Gastroesophageal sphincter (tissue), 4 donors: ENCODE measurements around the gene LMF1. TPM values are rescaled to one million over a fixed set of nuclear protein-coding genes. Genes with fewer than 3 reads are reported as not detected.

Source experiments
- ATAC-seq: fragments of 150-250 bp; one replicate; pipeline ENCODE4 v1.9.1; 2016; ENCODE audit warnings: mild to moderate bottlenecking, moderate library complexity
- H3K27ac ChIP-seq, 4 donors: fragments of 200-600 bp; sonication (generic) in 3 of 4; 1 replicate in 3 of 4; 2 replicates in 1 of 4; pipeline ENCODE4 v1.5.1; 2016 to 2019
- H3K27me3 ChIP-seq: fragments of 200-600 bp; sonication (generic); one replicate; pipeline ENCODE4 v1.5.1; 2019
- H3K36me3 ChIP-seq, 2 donors: fragments of 200-600 bp; sonication (generic); one replicate each; pipeline ENCODE4 v1.5.1; 2019; ENCODE audit warnings: control low read depth in 1 of 2
- H3K4me1 ChIP-seq, 3 donors: fragments of 200-600 bp; sonication (generic); 1 replicate in 2 of 3; 2 replicates in 1 of 3; pipeline ENCODE4 v1.5.1; 2016 to 2019; ENCODE audit warnings: control low read depth in 2 of 3
- H3K4me3 ChIP-seq, 2 donors: fragments of 200-600 bp; sonication (generic); one replicate each; pipeline ENCODE4 v1.5.1; 2019; ENCODE audit warnings: mild to moderate bottlenecking in 1 of 2, moderate library complexity in 1 of 2
- H3K9me3 ChIP-seq, 3 donors: fragments of 200-600 bp; sonication (generic); one replicate each; pipeline ENCODE4 v1.5.1; 2017 to 2019; ENCODE audit warnings: control low read depth in 2 of 3
- EP300 ChIP-seq: sonication (generic); formaldehyde crosslinking; IDR thresholded peaks from one replicate; pipeline ENCODE4 v1.6.1; 2017; ENCODE audit warnings: antibody characterized with exemption, mild to moderate bottlenecking
- POLR2A ChIP-seq, 2 donors: fragments of 450-650 bp; IDR thresholded peaks; one replicate each; pipeline ENCODE4 v1.6.1; 2017; ENCODE audit warnings: antibody characterized with exemption in 2 of 2, mild to moderate bottlenecking in 2 of 2, moderate library complexity in 1 of 2
- POLR2AphosphoS5 ChIP-seq: sonication (generic); formaldehyde crosslinking; IDR thresholded peaks from one replicate; pipeline ENCODE4 v1.6.1; 2017; ENCODE audit warnings: antibody characterized with exemption
- WGBS, 2 donors: methylation state at CpG; one replicate each; pipeline ENCODE4 v1.1.5; 2018; ENCODE audit warnings: low coverage in 1 of 2; 5-methylcytosine and 5-hydroxymethylcytosine counted together
- total RNA-seq, 4 donors: library from RNA; depleted of rRNA; stranded (reverse); fragments of >200 nt; gene quantifications; one replicate each; pipeline ENCODE4 v1.1.0, GENCODE V29; 2016
- TF ChIP-seq, protein P1 (sequence below), 4 experiments: fragments of 200-600 bp in 2 of 4; fragments of 450-650 bp in 2 of 4; sonication (generic) in 1 of 4; IDR thresholded peaks; one replicate each; pipeline ENCODE4 v1.5.1; 2017 to 2019; ENCODE audit warnings: antibody characterized with exemption in 4 of 4, mild to moderate bottlenecking in 2 of 4, moderate library complexity in 2 of 4

Gene LMF1
- total RNA-seq, 4 donors from 2014 or later: 13.7 to 57.3 (median 20.9) TPM

DNA sequence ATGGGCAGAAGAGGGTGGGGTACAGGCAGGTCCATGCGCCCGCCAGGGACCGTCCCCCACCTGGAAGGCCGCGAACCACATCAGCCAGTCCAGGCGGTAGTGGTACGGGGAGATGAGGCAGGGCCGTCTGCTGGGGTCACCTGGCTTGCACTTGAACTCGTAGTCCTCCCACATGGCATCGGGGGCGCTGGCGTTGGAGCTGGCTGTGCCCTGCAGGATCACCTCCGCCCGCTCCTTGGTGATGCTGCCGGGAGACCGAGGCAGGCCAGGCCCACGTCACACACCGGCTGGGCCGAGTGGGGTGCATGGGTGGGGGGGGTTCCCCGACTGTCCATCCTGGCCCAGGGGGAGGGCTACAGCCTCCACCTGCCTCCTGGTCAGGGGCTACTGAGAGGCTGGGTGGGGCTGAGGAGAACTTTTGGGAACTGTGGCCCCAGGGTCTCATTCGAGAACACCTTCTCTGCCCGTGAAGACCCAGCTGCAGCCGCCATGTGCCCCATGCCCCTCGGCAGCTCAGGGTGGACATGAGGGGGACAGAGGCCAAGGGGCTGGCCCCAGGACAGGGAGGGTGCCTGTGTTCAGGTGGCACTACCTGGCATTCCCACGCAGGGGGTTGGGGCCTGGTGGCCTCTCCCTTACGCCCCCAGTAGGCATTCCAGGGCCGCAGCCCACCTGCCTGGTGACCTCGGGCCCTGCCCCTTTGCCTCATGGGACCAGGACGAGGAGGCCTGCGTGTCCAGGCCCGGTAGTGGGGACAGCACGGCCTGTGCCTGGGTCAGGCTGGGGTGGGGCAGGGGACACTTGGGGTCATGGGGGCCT, 100.8 kb downstream of the LMF1 start:
- H3K9me3 ChIP-seq: no peaks in the 10 kb centered on the region
- TF ChIP-seq POLR2AphosphoS5 (no peak), POLR2A (IDR thresholded peaks at IDR 0.05) (no peak), EP300 (no peak)
- TF ChIP-seq, protein P1, sequence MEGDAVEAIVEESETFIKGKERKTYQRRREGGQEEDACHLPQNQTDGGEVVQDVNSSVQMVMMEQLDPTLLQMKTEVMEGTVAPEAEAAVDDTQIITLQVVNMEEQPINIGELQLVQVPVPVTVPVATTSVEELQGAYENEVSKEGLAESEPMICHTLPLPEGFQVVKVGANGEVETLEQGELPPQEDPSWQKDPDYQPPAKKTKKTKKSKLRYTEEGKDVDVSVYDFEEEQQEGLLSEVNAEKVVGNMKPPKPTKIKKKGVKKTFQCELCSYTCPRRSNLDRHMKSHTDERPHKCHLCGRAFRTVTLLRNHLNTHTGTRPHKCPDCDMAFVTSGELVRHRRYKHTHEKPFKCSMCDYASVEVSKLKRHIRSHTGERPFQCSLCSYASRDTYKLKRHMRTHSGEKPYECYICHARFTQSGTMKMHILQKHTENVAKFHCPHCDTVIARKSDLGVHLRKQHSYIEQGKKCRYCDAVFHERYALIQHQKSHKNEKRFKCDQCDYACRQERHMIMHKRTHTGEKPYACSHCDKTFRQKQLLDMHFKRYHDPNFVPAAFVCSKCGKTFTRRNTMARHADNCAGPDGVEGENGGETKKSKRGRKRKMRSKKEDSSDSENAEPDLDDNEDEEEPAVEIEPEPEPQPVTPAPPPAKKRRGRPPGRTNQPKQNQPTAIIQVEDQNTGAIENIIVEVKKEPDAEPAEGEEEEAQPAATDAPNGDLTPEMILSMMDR (IDR thresholded peaks at IDR 0.05): no peak
- H3K4me1 ChIP-seq: no peaks in the 10 kb centered on the region
- H3K27me3 ChIP-seq: no peaks in the 10 kb centered on the region
- 80% methylated on average over 1 of the region's 32 CpGs; no CpG with 5 or more reads in 1 of the 2 donors for WGBS, 2 donors
- H3K36me3 ChIP-seq: peaks cover 0 to 89% of the 10 kb centered on the region in 2 donors
- H3K27ac ChIP-seq: no peak overlapping the region
- no peak for ATAC-seq
- H3K4me3 ChIP-seq: no peak overlapping the region

DNA sequence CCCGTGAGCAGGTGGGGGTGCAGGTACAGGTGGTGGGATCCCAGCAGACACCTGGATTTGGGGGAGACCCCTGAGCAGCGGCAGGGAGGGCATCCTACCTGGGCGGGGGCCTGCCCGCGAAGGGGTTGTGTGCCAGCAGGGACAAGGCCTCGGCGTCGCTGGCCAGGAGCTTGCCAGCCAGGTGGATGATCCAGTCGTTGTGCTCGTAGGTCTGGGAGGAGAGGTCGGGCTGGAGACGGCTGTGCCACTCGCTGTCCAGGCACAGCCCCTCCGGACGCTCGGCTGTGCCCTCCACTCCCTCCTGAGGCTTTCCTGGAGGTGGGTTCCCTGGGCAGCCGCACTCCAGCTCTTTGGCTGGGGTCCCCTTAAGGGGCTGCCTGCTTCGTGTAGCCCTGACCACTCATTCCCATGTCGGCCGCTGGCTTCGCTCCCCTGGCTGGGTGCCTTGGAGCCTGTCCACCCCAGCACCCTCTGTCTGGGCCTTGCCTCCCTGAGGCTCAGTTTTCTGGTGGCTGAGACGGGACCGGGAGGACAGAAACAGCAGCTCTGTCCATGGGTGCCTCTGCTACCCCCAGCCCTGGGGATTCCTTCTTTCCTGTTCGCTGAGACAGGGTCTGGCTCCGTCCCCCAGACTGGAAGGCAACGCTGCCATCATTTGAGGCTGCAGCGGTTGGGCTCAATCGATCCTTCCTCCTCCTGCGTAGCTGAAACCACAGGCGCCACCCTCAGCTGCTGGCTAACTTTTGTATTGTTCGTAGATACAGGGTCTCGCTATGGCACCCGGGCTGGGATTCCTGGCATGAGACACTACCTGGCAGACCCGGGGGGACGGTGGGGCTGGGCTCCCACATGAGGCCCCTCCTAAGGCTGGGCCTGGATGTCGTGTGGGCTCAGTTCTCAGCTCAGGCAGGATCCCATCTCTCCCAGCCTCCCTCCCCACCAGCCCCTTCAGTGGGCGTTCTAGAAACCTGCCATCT, 101.7 kb downstream of the LMF1 start:
- TF ChIP-seq EP300: no peak
- H3K27me3 ChIP-seq: no peaks in the 10 kb centered on the region
- 83% methylated on average over 11 of the region's 37 CpGs; no CpG with 5 or more reads in 1 of the 2 donors for WGBS, 2 donors
- peaks cover 0 to 80% of the 10 kb centered on the region in 2 donors for H3K36me3 ChIP-seq
- H3K4me3 ChIP-seq: no peak overlapping the region
- H3K9me3 ChIP-seq: no peaks in the 10 kb centered on the region
- no peak overlapping the region for H3K27ac ChIP-seq
- ATAC-seq: no peak
- H3K4me1 ChIP-seq: no peaks in the 10 kb centered on the region

- Histone ChIP-seq H3K4me3 (no peak overlapping the region), H3K36me3 (peaks cover 0 to 72% of the 10 kb centered on the region in 2 donors), H3K27ac (no peak overlapping the region), H3K4me1 (no peaks in the 10 kb centered on the region), H3K9me3 (no peaks in the 10 kb centered on the region), H3K27me3 (no peaks in the 10 kb centered on the region)
- TF ChIP-seq EP300 (no peak), POLR2A (IDR thresholded peaks at IDR 0.05) (no peak), POLR2AphosphoS5 (no peak)
- TF ChIP-seq, protein P1 (IDR thresholded peaks at IDR 0.05): no peak
- ATAC-seq: no peak
- no CpG with 5 or more reads among the region's 6 CpGs for WGBS, 2 donors
Measured at GRCh38 chr16:868386-868755, 102.4 kb downstream of the LMF1 start.

DNA sequence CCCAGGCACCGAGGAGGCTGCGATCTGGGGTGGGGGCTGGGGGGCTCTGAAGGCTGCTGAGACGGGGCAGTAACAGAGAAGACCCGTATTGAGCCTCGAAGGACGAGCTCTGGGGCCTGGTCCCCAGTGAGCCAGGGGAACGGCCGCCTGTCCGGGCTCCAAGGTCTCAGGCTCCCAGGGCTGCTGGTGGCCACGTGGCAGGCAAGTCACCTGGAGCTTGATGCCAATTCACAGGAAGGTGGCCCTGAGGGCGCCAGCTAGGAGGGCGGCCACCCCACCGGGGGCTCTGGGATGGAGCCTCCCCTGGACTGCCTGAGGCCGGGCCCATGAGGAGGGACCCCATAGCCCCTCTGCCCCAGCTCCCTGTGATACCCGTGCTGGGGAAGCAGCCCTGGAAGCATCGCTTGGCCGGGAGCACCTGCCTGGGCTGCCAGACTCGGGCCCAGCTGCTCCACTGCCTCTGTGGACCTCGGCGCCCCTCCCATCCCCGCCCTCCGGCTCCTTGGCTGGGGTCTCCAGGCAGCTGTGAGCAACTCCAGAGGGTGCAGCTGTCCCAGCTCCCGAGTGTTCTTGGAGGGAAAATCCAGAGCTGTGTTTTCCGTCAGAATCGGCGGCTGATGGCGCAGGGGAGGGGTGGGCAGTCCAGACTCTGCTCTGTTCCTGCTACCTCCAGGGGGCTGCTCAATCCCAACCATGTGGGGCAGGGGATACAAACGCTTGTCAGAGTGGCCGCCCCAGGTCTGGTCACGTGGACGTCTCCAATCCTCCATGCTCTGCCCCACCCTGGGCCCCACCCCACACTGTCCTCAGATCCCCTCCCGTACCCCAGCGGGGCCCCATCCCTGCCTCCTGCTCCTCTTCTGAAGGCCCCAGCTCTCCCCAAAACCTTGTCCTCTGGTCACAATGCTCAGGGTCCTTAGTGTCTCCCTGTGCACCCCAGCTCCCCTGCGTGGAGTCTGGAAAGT, 103.1 kb downstream of the LMF1 start:
- WGBS, 2 donors: no CpG with 5 or more reads among the region's 34 CpGs
- TF ChIP-seq, protein P1 (IDR thresholded peaks at IDR 0.05): no peak
- ATAC-seq: no peak
- no peak overlapping the region for H3K27ac ChIP-seq
- H3K36me3 ChIP-seq: peaks cover 0 to 66% of the 10 kb centered on the region in 2 donors
- H3K4me3 ChIP-seq: no peak overlapping the region
- no peaks in the 10 kb centered on the region for H3K4me1 ChIP-seq
- no peaks in the 10 kb centered on the region for H3K9me3 ChIP-seq
- no peaks in the 10 kb centered on the region for H3K27me3 ChIP-seq
